ENCODE measurements around the gene PVR.
"Not testable (repeated sequence)": the region's sequence is repeated elsewhere in the genome, so short reads cannot be mapped to it uniquely, and the experiment has no call there.

The PVR gene

DNA sequence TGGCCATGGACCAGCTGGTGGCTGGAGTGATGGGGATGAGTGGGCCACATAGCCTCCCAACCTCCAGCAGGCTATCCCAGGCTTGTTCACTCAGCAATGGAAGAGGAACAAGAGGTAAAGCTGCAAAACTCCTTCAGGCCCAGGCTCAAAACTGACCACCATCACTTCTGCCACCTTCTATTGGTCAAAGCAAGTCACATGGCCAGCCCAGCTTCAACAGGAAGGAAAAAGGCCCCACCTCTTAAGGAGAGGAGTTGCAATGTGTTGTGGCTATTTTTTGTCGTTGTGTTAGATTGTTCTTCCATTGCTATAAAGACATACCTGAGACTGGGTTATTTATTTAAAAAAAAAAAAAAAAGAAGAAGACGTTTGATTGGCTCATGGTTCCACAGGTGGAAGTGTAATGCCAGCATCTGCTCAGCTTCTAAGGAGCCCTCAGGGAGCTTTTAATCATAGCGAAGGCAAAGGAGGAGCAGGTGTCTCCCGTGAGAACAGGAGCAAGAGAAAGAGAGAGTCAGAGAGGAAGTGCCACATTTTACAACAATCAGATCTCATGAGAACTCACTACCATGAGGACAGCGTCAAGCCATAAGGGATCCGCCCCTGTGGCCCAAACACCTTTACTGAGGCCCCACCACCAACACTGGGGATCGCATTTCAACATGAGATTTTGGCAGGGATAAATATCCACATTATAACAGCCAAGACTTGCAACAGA, 24.9 kb upstream of the PVR start:
- TF ChIP-seq, protein P1, sequence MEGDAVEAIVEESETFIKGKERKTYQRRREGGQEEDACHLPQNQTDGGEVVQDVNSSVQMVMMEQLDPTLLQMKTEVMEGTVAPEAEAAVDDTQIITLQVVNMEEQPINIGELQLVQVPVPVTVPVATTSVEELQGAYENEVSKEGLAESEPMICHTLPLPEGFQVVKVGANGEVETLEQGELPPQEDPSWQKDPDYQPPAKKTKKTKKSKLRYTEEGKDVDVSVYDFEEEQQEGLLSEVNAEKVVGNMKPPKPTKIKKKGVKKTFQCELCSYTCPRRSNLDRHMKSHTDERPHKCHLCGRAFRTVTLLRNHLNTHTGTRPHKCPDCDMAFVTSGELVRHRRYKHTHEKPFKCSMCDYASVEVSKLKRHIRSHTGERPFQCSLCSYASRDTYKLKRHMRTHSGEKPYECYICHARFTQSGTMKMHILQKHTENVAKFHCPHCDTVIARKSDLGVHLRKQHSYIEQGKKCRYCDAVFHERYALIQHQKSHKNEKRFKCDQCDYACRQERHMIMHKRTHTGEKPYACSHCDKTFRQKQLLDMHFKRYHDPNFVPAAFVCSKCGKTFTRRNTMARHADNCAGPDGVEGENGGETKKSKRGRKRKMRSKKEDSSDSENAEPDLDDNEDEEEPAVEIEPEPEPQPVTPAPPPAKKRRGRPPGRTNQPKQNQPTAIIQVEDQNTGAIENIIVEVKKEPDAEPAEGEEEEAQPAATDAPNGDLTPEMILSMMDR (conservative IDR thresholded peaks at IDR 0.05; ENCODE audit: low read length) = no peak
- DNase-seq (ENCODE audit: low read depth) = no peak
- H3K4me3 ChIP-seq (ENCODE audit: low read length) = no peak overlapping the region

DNA sequence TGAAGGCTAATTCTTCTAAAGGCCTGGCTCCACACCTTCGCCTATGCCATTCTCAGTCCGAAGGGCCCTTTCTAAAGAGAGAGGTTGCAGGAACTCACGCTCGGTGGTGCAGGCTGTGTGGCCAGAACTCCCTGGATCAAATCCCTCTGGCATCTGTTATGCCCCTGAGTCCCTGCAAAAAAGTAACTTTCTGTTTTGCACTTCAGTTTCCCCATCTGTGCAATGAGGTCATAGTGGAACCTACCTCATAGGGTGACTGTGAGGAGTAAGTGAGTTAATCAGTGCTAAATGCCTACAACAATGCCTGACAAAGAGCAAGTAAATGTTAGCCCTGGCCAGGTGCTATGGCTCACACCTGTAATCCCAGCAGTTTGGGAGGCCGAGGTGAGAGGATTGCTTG, 23.0 kb upstream of the PVR start:
- TF ChIP-seq, protein P1 (conservative IDR thresholded peaks at IDR 0.05; ENCODE audit: low read length) = no peak
- no peak overlapping the region for H3K4me3 ChIP-seq (ENCODE audit: low read length)
- DNase-seq (ENCODE audit: low read depth) = no peak

DNA sequence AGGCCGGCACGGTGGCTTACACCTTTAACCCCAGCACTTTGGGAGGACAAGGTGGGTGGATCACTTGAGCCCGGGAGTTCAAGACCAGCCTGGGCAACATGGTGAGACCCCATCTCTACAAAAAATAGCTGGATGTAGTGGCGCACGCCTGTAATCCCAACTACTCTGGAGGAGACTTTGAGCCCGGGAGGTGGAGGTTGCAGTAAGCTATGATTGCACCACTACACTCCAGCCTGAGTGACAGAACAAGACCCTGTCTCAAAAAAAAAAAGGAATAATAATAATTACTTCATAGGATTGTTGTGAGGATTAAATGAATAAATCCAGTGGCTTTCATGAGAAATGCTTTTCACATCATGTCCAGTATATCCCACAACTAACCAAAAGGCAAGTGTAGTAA, 22.3 kb upstream of the PVR start:
- no peak for DNase-seq (ENCODE audit: low read depth)
- no peak overlapping the region for H3K4me3 ChIP-seq (ENCODE audit: low read length)
- TF ChIP-seq, protein P1 (conservative IDR thresholded peaks at IDR 0.05; ENCODE audit: low read length) = no peak

DNA sequence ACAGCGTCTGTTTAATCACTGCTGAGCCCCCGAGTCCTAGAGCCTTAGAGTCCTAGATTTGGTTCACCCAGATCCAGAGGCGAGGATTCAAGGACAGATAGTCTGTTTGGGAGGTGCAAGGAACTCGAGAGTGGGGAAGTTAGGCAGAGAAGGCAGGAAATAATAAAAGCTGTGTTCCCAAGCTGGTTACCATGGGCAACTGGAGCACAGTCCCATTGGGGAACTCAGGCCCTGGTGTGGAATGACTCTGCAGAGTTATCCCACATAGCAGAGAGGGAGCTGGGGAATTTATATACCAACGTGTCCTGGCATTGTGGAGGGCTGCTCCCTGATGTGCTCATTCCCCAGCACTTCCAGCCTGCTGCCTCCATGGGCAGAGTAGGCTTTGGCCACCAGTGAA, 20.6 kb upstream of the PVR start:
- TF ChIP-seq, protein P1 (conservative IDR thresholded peaks at IDR 0.05; ENCODE audit: low read length) = no peak
- H3K4me3 ChIP-seq (ENCODE audit: low read length) = no peak overlapping the region
- DNase-seq (ENCODE audit: low read depth) = peak; percentile 73

DNA sequence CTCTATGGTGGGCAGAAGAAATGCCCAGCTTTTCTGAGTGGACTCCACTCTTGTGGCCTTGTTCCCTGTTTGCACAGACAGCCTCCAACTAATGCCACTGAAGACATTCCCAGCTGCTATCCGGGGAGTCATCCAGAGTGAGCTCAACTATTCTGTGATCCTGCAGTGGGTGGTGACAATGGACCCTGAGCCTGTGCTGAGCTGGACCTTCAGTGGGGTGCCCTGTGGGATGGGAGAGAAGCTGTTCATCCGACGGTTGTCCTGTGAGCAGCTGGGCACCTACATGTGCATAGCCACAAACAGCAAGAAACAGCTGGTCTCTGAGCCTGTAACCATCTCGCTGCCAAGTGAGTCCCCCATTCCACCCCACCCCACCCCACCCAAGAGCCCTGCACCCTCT, 20.1 kb upstream of the PVR start:
- H3K4me3 ChIP-seq (ENCODE audit: low read length) = no peak overlapping the region
- no peak for DNase-seq (ENCODE audit: low read depth)
- TF ChIP-seq, protein P1 (conservative IDR thresholded peaks at IDR 0.05; ENCODE audit: low read length) = no peak

DNA sequence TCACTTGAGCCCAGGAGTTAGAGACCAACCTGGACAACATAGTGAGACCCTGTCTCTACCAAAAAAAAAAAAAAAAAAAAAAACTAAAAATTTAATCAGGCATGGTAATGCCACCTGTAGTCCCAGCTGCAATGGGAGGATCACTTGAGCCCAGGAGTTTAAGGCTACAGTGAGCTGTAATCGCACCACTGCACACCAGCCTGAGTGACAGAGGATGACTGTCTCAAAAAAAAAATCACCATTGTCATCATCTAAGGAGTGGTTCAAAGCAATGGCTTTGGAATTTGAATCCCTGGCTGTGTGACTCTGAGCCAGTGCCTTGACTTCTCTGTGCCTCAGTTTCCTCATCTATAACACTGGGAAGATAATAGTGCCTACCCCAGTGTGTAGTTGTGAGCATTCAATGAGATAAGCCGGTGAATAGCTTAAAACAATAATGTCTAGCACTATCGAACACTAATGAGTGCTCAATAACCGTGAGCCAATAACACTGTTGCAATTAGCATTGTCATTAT, 18.8 kb upstream of the PVR start:
- H3K4me3 ChIP-seq (ENCODE audit: low read length) = no peak overlapping the region
- DNase-seq (ENCODE audit: low read depth) = no peak
- TF ChIP-seq, protein P1 (conservative IDR thresholded peaks at IDR 0.05; ENCODE audit: low read length) = no peak

DNA sequence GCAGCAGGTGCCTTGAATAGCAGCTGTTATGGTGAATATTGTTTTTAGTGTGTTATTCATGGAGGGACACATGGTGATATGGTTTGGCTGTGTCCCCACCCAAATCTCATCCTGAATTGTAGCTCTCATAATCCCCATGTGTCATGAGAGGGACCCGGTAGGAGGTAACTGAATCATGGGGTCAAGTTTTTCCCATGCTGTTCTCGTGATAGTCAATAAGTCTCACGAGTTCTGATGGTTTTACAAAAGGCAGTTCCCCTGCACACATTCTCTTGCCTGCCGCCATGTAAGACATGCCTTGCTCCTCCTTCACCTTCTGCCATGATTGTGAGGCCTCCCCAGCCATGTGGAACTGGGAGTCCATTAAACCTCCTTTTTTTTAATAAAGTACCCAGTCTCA, 18.1 kb upstream of the PVR start:
- H3K4me3 ChIP-seq (ENCODE audit: low read length); DNase-seq (ENCODE audit: low read depth): not testable (repeated sequence)

All from AG10803 (cell line).